ENCODE data around the gene ESRRB. TPM values are rescaled to one million over a fixed set of nuclear protein-coding genes. Genes with fewer than 3 reads are reported as not detected.

ESRRB gene
- polyA plus RNA-seq, 1 experiment, result not detected

GRCh38 chr14:76377735-76378074 lies 1.8 kb downstream of the ESRRB start:
- no peak for DNase-seq (ENCODE audit: low read depth, low spot score)
- Histone ChIP-seq H3K4me3 (ENCODE audit: low read depth, low read length) (no peak overlapping the region), H3K9me3 (ENCODE audit: control insufficient read depth, insufficient read depth, low read length) (no peaks in the 10 kb centered on the region), H3K27ac (ENCODE audit: low read depth, low read length) (no peak overlapping the region), H3K27me3 (ENCODE audit: control insufficient read depth, insufficient read depth, low read length) (peaks cover 70% of the 10 kb centered on the region)
- CTCF ChIA-PET, result interaction anchor here (1.6 kb wide), 1 partner anchor 9 kb away, joined by 10 read pairs; no protein-coding TSS in a partner anchor
- POLR2A ChIA-PET, result no interaction called here
- TF ChIP-seq CTCF (IDR thresholded peaks at IDR 0.05; ENCODE audit: low read depth, low read length), result no peak

- POLR2A ChIA-PET, result no interaction called here
- Histone ChIP-seq H3K4me3 (ENCODE audit: low read depth, low read length) (no peak overlapping the region), H3K27ac (ENCODE audit: low read depth, low read length) (no peak overlapping the region), H3K27me3 (ENCODE audit: control insufficient read depth, insufficient read depth, low read length) (peaks cover 58% of the 10 kb centered on the region), H3K9me3 (ENCODE audit: control insufficient read depth, insufficient read depth, low read length) (no peaks in the 10 kb centered on the region)
- DNase-seq (ENCODE audit: low read depth, low spot score), result no peak
- TF ChIP-seq CTCF (IDR thresholded peaks at IDR 0.05; ENCODE audit: low read depth, low read length), result no peak
- CTCF ChIA-PET, result no interaction called here
These were observed 5.1 kb downstream of the ESRRB start for GRCh38 chr14:76380991-76381390.

- no peak overlapping the region for H3K27ac ChIP-seq (ENCODE audit: low read depth, low read length)
- no peak for DNase-seq (ENCODE audit: low read depth, low spot score)
- ChIA-PET CTCF (interaction anchor here (0.7 kb wide), 1 partner anchor 331 kb away, joined by 3 read pairs; no protein-coding TSS in a partner anchor), POLR2A (no interaction called here)
- no peaks in the 10 kb centered on the region for H3K9me3 ChIP-seq (ENCODE audit: control insufficient read depth, insufficient read depth, low read length)
- H3K27me3 ChIP-seq (ENCODE audit: control insufficient read depth, insufficient read depth, low read length), result peaks cover 53% of the 10 kb centered on the region
- no peak overlapping the region for H3K4me3 ChIP-seq (ENCODE audit: low read depth, low read length)
- no peak for TF ChIP-seq CTCF (IDR thresholded peaks at IDR 0.05; ENCODE audit: low read depth, low read length)
These were observed 6.0 kb downstream of the ESRRB start for GRCh38 chr14:76381817-76382494.

- Histone ChIP-seq H3K27ac (ENCODE audit: low read depth, low read length) (no peak overlapping the region), H3K9me3 (ENCODE audit: control insufficient read depth, insufficient read depth, low read length) (no peaks in the 10 kb centered on the region), H3K27me3 (ENCODE audit: control insufficient read depth, insufficient read depth, low read length) (peaks cover 49% of the 10 kb centered on the region), H3K4me3 (ENCODE audit: low read depth, low read length) (no peak overlapping the region)
- no peak for TF ChIP-seq CTCF (IDR thresholded peaks at IDR 0.05; ENCODE audit: low read depth, low read length)
- POLR2A ChIA-PET, result no interaction called here
- CTCF ChIA-PET, result no interaction called here
- no peak for DNase-seq (ENCODE audit: low read depth, low spot score)
These were observed 6.5 kb downstream of the ESRRB start for GRCh38 chr14:76382495-76382832.

GRCh38 chr14:76385435-76385834 lies 9.5 kb downstream of the ESRRB start:
- POLR2A ChIA-PET, result no interaction called here
- Histone ChIP-seq H3K27me3 (ENCODE audit: control insufficient read depth, insufficient read depth, low read length) (peaks cover 32% of the 10 kb centered on the region), H3K27ac (ENCODE audit: low read depth, low read length) (no peak overlapping the region), H3K9me3 (ENCODE audit: control insufficient read depth, insufficient read depth, low read length) (no peaks in the 10 kb centered on the region), H3K4me3 (ENCODE audit: low read depth, low read length) (no peak overlapping the region)
- DNase-seq (ENCODE audit: low read depth, low spot score), result no peak
- CTCF ChIA-PET, result interaction anchor here (0.5 to 1.3 kb wide), 6 partner anchors 10 to 746 kb away, joined by 3 to 5 read pairs (median 4); no protein-coding TSS in a partner anchor
- no peak for TF ChIP-seq CTCF (IDR thresholded peaks at IDR 0.05; ENCODE audit: low read depth, low read length)
